ENCODE results near the gene NTM. TPM values are rescaled to one million over a fixed set of nuclear protein-coding genes. Genes with fewer than 3 reads are reported as not detected.

Gene NTM
- total RNA-seq, 1 experiment from 2014 or later: 9.9 TPM

DNA sequence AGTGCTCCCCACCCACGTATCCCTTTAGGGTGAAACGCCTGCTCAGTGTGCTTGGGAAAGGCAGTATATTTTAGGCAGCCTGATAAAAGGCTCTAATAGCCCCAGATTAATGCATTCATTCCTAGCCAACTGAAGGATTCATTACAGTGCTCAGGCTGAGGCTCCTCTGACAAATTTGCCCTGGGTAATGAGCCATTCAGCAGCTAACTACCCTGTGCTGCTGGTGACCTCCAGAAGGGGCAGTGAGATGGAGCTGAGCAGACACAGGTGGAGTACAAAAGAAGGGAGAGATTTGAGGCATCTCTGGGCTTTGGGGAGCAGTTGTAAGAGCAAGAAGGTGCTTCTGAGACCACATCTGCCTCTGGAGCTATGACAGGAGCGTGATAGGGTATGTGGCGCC is 817.0 kb downstream of the NTM start:
- Histone ChIP-seq H3K4ac (ENCODE audit: low read depth, low read length) (no peak overlapping the region), H2AFZ (ENCODE audit: low read length) (no peak overlapping the region), H4K20me1 (ENCODE audit: control insufficient read depth, insufficient read depth, insufficient read length) (no peaks in the 10 kb centered on the region), H2AK5ac (ENCODE audit: insufficient read length, low read length) (no peak overlapping the region), H3K14ac (ENCODE audit: insufficient read depth, low read length) (no peak overlapping the region), H3K4me1 (ENCODE audit: insufficient read depth, low read length) (no peaks in the 10 kb centered on the region), H4K8ac (replicated peaks; ENCODE audit: insufficient read length, low read depth, low read length) (no peak overlapping the region), H3K27ac (ENCODE audit: insufficient read length, low read depth, low read length) (no peak overlapping the region), H2BK20ac (ENCODE audit: low read depth, low read length, poor library complexity, severe bottlenecking) (no peak overlapping the region), H3K4me2 (ENCODE audit: insufficient read depth, insufficient read length, low read length) (no peak overlapping the region), H2BK120ac (ENCODE audit: low read depth, low read length, poor library complexity, severe bottlenecking) (no peak overlapping the region), H3K56ac (ENCODE audit: insufficient read length, low read depth, low read length) (no peak overlapping the region), H3K23me2 (ENCODE audit: insufficient read length, low read depth, low read length, poor library complexity, severe bottlenecking) (no peaks in the 10 kb centered on the region), H3K23ac (ENCODE audit: insufficient read length, low read depth, low read length) (no peak overlapping the region), H3K27me3 (ENCODE audit: insufficient read depth, low read length) (no peaks in the 10 kb centered on the region), H2BK15ac (ENCODE audit: low read depth, low read length) (no peak overlapping the region), H3K79me2 (ENCODE audit: insufficient read depth, low read length) (no peaks in the 10 kb centered on the region; the same call in 1 of the 2 replicates), H4K91ac (ENCODE audit: insufficient read length, low read depth, low read length) (no peak overlapping the region), H2BK12ac (ENCODE audit: insufficient read length, low read depth, low read length) (no peak overlapping the region), H4K5ac (ENCODE audit: insufficient read length, low read depth, low read length) (no peak overlapping the region), H3T11ph (ENCODE audit: low read length) (no peak overlapping the region), H3K9me3 (ENCODE audit: control insufficient read depth, low read depth, low read length) (no peaks in the 10 kb centered on the region), H3K79me1 (ENCODE audit: insufficient read depth, low read depth, low read length, poor library complexity, severe bottlenecking) (no peaks in the 10 kb centered on the region), H3K18ac (ENCODE audit: insufficient read length, low read depth, low read length) (no peak overlapping the region), H2BK5ac (ENCODE audit: insufficient read length, low read length) (no peak overlapping the region), H3K9ac (ENCODE audit: extremely low read depth, insufficient read length, low read length) (no peak overlapping the region)
- Mint-ChIP-seq H3K36me3 (ENCODE audit: insufficient read depth in 1 of 3, low read depth in 3 of 3) (no peaks in the 10 kb centered on the region), H3K4me1 (0 out of 4 replicates have a peak, but pooled peaks cover 0 to 3% of the 10 kb centered on the region in 2 experiments), H3K9me3 (no peaks in the 10 kb centered on the region), H3K4me3 (no peak overlapping the region), H3K27ac (no peak overlapping the region), H3K27me3 (ENCODE audit: low read depth) (no peaks in the 10 kb centered on the region; the same call in 1 of the 2 replicates)
- DNase-seq: no peak
- TF ChIP-seq, protein P1, sequence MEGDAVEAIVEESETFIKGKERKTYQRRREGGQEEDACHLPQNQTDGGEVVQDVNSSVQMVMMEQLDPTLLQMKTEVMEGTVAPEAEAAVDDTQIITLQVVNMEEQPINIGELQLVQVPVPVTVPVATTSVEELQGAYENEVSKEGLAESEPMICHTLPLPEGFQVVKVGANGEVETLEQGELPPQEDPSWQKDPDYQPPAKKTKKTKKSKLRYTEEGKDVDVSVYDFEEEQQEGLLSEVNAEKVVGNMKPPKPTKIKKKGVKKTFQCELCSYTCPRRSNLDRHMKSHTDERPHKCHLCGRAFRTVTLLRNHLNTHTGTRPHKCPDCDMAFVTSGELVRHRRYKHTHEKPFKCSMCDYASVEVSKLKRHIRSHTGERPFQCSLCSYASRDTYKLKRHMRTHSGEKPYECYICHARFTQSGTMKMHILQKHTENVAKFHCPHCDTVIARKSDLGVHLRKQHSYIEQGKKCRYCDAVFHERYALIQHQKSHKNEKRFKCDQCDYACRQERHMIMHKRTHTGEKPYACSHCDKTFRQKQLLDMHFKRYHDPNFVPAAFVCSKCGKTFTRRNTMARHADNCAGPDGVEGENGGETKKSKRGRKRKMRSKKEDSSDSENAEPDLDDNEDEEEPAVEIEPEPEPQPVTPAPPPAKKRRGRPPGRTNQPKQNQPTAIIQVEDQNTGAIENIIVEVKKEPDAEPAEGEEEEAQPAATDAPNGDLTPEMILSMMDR (conservative IDR thresholded peaks at IDR 0.05): 0 out of 3 replicates have a peak, but pooled peaks have one; percentile 10
- no CpG with 5 or more reads among the region's 4 CpGs for WGBS (ENCODE audit: extremely low coverage, insufficient read length, low lambda C conversion rate)
